ENCODE measurements around the gene REX1BD.

REX1BD gene

DNA sequence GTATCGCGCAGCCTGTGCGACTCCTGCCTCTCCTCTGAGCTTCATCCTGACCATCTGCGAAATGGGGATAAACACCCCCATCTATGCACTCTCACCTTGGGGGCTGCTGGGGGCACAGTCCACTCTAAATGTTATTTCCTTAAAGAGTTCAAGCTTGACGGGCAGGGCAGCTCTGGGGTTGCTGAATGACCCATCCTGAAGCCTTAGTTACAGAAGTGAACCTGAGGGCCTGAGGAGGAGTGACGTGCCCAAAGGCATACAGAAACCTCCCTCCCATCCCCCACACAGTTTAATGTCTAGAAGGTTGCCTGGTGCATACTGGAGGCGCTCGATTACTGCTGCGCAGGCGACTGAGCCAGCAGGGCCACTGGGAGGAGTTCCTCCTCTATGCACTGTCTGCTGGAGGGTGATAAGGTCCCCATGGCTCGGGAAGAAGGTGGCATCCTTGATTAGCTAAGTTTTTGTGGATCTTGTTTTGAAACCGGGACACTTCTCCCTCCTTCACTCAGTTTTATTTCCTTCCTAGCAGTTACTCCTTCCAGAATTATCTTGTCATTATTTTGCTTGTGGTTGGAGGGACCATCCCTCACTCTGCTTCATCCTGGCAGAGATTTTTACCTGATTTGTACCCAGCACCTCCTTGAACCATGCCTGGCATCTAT lies 44.7 kb upstream of the REX1BD start:
- ChIA-PET POLR2A (interaction anchor here (0.6 to 2.0 kb wide), 2 partner anchors 10 to 14 kb away, joined by 3 to 14 read pairs; partner anchors contain the start of gene KXD1), CTCF (interaction anchor here (0.7 to 2.2 kb wide), 13 partner anchors 8 to 304 kb away, joined by 3 to 19 read pairs (median 5); partner anchors contain the start of genes ELL and KXD1)
- DNase-seq (ENCODE audit: extremely low spot score) = peak; percentile 88
- TF ChIP-seq, protein P1, sequence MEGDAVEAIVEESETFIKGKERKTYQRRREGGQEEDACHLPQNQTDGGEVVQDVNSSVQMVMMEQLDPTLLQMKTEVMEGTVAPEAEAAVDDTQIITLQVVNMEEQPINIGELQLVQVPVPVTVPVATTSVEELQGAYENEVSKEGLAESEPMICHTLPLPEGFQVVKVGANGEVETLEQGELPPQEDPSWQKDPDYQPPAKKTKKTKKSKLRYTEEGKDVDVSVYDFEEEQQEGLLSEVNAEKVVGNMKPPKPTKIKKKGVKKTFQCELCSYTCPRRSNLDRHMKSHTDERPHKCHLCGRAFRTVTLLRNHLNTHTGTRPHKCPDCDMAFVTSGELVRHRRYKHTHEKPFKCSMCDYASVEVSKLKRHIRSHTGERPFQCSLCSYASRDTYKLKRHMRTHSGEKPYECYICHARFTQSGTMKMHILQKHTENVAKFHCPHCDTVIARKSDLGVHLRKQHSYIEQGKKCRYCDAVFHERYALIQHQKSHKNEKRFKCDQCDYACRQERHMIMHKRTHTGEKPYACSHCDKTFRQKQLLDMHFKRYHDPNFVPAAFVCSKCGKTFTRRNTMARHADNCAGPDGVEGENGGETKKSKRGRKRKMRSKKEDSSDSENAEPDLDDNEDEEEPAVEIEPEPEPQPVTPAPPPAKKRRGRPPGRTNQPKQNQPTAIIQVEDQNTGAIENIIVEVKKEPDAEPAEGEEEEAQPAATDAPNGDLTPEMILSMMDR (IDR thresholded peaks at IDR 0.05; ENCODE audit: control extremely low read depth, extremely low read depth, low read depth, missing control alignments) = peak; percentile 67

DNA sequence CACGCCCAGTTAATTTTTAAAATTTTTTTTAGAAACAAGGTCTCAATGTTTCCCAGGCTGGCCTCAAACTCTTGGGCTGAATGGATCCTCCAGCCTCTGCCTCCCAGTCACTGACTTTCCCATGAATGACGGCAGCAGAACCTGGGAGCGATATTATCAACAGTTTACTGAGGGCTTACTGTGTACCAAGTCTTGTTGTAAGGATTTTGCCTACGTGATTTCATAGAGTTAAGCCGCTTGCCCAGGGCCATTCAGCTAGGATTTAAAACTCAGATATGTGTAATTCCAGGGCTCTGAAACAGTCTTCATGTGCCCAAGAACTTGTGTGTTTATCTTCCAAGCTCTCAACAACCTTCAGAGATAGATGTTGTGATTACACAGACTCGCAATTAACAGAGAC lies 37.0 kb upstream of the REX1BD start:
- ChIA-PET POLR2A (no interaction called here), CTCF (interaction anchor here (1.1 kb wide), 1 partner anchor 31 kb away, joined by 3 read pairs; no protein-coding TSS in a partner anchor)
- TF ChIP-seq, protein P1 (IDR thresholded peaks at IDR 0.05; ENCODE audit: control extremely low read depth, extremely low read depth, low read depth, missing control alignments) = no peak
- no peak for DNase-seq (ENCODE audit: extremely low spot score)

DNA sequence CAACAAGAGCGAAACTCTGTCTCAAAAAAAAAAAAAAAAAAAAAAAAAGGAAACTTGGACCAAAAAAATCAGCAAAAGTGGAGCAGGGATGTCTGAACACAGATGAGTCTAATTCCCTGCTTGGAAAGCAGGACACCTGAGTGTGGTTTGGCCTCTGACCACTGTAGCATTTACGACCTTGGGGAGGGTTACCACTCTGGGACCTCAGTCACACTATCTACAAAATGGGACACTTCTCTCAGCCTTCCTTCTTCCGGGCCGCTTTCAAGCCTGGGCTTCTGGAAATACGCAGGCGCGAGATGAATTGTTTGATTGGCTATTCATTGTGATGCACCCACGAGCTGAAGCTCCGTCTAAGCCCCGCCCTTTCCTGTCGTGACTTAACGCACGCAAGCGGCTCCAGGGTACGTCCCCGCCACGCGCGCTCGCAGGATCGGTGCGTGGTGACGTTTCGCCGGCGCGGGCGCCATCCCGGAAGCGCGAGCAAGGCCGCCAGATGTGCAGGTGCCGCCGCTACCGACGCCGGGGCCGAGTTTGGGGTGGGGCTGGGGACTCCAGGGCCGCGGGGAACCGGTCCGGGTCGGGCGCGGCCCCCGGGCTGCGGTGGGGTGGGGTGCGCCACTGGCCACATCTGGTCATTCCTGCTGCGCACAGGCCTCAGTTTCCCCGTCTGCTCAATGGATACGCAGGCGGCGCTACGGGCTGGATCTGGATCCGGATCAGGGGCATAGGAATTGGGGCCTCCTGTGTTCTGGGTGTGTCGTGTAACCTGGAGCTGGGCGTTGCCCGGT lies 31.0 kb upstream of the REX1BD start, which contains the start of gene KXD1:
KXD1 (plus strand) TSS at position 460 of the 791 bp plus-strand sequence. CDS start 4,187 bp downstream, outside the sequence.
- TF ChIP-seq, protein P1 (IDR thresholded peaks at IDR 0.05; ENCODE audit: control extremely low read depth, extremely low read depth, low read depth, missing control alignments) = no peak
- POLR2A ChIA-PET = interaction anchor here (0.5 to 1.9 kb wide), 5 partner anchors 9 to 354 kb away, joined by 3 to 14 read pairs (median 4); partner anchors contain the start of gene FKBP8
- CTCF ChIA-PET = interaction anchor here (0.9 to 3.4 kb wide), 9 partner anchors 10 to 107 kb away, joined by 3 to 19 read pairs (median 7); partner anchors contain the start of genes FKBP8, REX1BD and UBA52
- DNase-seq (ENCODE audit: extremely low spot score) = peak; percentile 98

DNA sequence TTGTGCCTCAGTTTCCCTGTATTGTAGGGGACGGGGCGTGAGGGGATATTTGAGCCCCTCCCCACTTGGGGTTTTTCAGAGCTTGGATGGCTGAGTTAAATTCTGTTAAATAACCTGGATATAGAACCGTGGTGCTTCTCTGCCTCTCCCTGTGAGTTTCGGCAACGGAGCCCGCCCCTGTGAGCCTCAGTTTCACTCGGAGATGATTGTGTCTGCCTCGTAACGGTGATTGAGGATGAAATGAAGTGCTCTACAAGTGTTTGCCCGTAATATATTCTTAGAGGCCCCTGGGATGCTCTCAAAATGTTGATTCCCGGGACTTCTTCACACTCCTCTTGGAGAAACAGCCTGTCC lies 30.4 kb upstream of the REX1BD start:
- no peak for DNase-seq (ENCODE audit: extremely low spot score)
- TF ChIP-seq, protein P1 (IDR thresholded peaks at IDR 0.05; ENCODE audit: control extremely low read depth, extremely low read depth, low read depth, missing control alignments) = no peak
- POLR2A ChIA-PET = interaction anchor here (0.5 to 1.9 kb wide), 6 partner anchors 8 to 354 kb away, joined by 3 to 14 read pairs (median 4); partner anchors contain the start of genes FKBP8 and UBA52
- CTCF ChIA-PET = interaction anchor here (0.8 to 3.4 kb wide), 10 partner anchors 9 to 108 kb away, joined by 3 to 19 read pairs (median 6); partner anchors contain the start of genes FKBP8, REX1BD and UBA52

DNA sequence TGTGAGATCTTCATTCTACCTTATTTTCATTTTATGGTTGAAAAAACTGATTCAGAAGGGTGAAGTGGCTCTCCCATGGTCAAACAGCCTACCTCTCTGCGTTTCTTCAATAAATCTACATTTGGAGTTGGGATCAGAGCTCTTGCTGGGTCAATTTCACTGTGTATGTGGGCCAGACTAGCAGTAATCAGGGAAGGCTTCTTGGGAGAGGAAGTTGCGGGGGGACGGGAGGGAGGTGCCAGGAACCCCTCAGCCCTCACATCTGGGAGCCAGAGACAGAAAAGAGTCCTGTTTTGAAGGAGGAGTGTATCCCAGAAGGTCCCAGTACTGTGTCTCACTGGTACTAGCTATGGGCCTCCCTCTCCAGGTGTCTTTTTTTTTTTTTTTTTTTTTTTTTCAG lies 30.0 kb upstream of the REX1BD start:
- TF ChIP-seq, protein P1 (IDR thresholded peaks at IDR 0.05; ENCODE audit: control extremely low read depth, extremely low read depth, low read depth, missing control alignments) = no peak
- CTCF ChIA-PET = interaction anchor here (0.8 to 3.4 kb wide), 10 partner anchors 9 to 108 kb away, joined by 3 to 19 read pairs (median 6); partner anchors contain the start of genes FKBP8, REX1BD and UBA52
- no peak for DNase-seq (ENCODE audit: extremely low spot score)
- POLR2A ChIA-PET = interaction anchor here (0.6 to 1.9 kb wide), 4 partner anchors 13 to 283 kb away, joined by 3 to 14 read pairs (median 4); partner anchors contain the start of genes FKBP8 and UBA52

DNA sequence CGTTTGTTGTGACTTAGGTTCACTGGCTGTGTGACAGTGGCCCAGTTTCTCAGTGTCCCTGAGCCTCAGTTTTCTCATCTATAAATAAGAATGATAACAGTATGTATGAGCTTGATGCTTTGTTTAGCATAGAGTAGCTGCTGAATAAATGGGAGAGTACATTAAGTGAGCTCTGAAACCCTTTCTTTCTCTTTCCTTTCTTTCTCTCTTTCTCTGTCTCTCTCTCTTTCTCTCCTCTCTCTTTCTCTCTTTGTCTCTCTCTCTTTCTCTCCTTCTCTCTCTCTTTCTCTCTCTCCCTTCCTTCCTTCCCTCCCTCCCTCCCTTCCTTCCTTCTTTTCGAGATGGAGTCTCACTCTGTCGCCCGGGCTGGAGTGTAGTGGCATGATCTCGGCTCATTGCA lies 28.9 kb upstream of the REX1BD start:
- ChIA-PET POLR2A (no interaction called here), CTCF (interaction anchor here (0.7 to 1.6 kb wide), 4 partner anchors 16 to 49 kb away, joined by 3 to 5 read pairs (median 3); no protein-coding TSS in a partner anchor)
- no peak for DNase-seq (ENCODE audit: extremely low spot score)
- TF ChIP-seq, protein P1 (IDR thresholded peaks at IDR 0.05; ENCODE audit: control extremely low read depth, extremely low read depth, low read depth, missing control alignments) = no peak
